Tibial nerve (tissue), 4 donors: ENCODE measurements around the gene ZFY. TPM values are rescaled to one million over a fixed set of nuclear protein-coding genes. Genes with fewer than 3 reads are reported as not detected.

Source experiments
- DNase-seq, 2 donors: peaks; one replicate each; pipeline ENCODE4 v3.0.0-alpha.2; 2019; ENCODE audit warnings: low spot score in 2 of 2
- H3K27ac ChIP-seq, 4 donors: fragments of 200-600 bp; sonication (generic) in 3 of 4; one replicate each; pipeline ENCODE4 v1.5.1; 2017 to 2019; ENCODE audit warnings: mild to moderate bottlenecking in 1 of 4
- H3K27me3 ChIP-seq, 2 donors: fragments of 200-600 bp; sonication (generic) in 1 of 2; one replicate each; pipeline versions ENCODE4 v1.5.1 to v1.6.0; 2017 to 2019
- H3K36me3 ChIP-seq, 3 donors: fragments of 200-600 bp; sonication (generic); one replicate each; pipeline ENCODE4 v1.5.1; 2018 to 2019
- H3K4me1 ChIP-seq, 4 donors: fragments of 200-600 bp; sonication (generic) in 3 of 4; one replicate each; pipeline ENCODE4 v1.5.1; 2017 to 2019
- H3K4me3 ChIP-seq, 4 donors: fragments of 200-600 bp; sonication (generic) in 3 of 4; one replicate each; pipeline ENCODE4 v1.5.1; 2017 to 2019; ENCODE audit warnings: mild to moderate bottlenecking in 1 of 4, moderate library complexity in 1 of 4
- H3K9me3 ChIP-seq, 4 donors: fragments of 200-600 bp; sonication (generic) in 3 of 4; one replicate each; pipeline ENCODE4 v1.5.1; 2017 to 2019
- EP300 ChIP-seq, 2 donors: sonication (generic); formaldehyde crosslinking; IDR thresholded peaks; one replicate each; pipeline ENCODE4 v1.6.1; 2017; ENCODE audit warnings: antibody characterized with exemption in 2 of 2, mild to moderate bottlenecking in 1 of 2
- POLR2A ChIP-seq, 2 donors: fragments of 450-650 bp; IDR thresholded peaks; one replicate each; pipeline ENCODE4 v1.6.1; 2017; ENCODE audit warnings: antibody characterized with exemption in 2 of 2, mild to moderate bottlenecking in 2 of 2, moderate library complexity in 2 of 2
- WGBS, 2 donors: methylation state at CpG; one replicate each; pipeline ENCODE4 v1.1.5; 2018; 5-methylcytosine and 5-hydroxymethylcytosine counted together
- small RNA-seq: library from RNA; depleted of rRNA; stranded (forward); fragments of <200 nt; gene quantifications from one replicate; pipeline ENCODE3, GENCODE V24; 2016
- total RNA-seq, 4 donors: library from RNA; depleted of rRNA; stranded (reverse); fragments of >200 nt; gene quantifications; one replicate each; pipeline ENCODE4 v1.1.0, GENCODE V29; 2016
- TF ChIP-seq, protein P1 (sequence below), 5 experiments: fragments of 200-600 bp in 3 of 5; fragments of 450-650 bp in 2 of 5; sonication (generic) in 3 of 5; IDR thresholded peaks; one replicate each; pipeline ENCODE4 v1.5.1; 2016 to 2019; ENCODE audit warnings: antibody characterized with exemption in 5 of 5, mild to moderate bottlenecking in 3 of 5, moderate library complexity in 2 of 5

ZFY gene
- total RNA-seq, 4 donors from 2014 or later: 0.30 to 19.2 (median 18.0) TPM; not detected in 1

- DNase-seq: no peak
- Histone ChIP-seq H3K27ac (no peak overlapping the region), H3K9me3 (no peaks in the 10 kb centered on the region), H3K4me3 (no peak overlapping the region), H3K27me3 (no peaks in the 10 kb centered on the region), H3K4me1 (no peaks in the 10 kb centered on the region), H3K36me3 (no peaks in the 10 kb centered on the region)
- TF ChIP-seq, protein P1, sequence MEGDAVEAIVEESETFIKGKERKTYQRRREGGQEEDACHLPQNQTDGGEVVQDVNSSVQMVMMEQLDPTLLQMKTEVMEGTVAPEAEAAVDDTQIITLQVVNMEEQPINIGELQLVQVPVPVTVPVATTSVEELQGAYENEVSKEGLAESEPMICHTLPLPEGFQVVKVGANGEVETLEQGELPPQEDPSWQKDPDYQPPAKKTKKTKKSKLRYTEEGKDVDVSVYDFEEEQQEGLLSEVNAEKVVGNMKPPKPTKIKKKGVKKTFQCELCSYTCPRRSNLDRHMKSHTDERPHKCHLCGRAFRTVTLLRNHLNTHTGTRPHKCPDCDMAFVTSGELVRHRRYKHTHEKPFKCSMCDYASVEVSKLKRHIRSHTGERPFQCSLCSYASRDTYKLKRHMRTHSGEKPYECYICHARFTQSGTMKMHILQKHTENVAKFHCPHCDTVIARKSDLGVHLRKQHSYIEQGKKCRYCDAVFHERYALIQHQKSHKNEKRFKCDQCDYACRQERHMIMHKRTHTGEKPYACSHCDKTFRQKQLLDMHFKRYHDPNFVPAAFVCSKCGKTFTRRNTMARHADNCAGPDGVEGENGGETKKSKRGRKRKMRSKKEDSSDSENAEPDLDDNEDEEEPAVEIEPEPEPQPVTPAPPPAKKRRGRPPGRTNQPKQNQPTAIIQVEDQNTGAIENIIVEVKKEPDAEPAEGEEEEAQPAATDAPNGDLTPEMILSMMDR (IDR thresholded peaks at IDR 0.05): no peak
- TF ChIP-seq EP300 (IDR thresholded peaks at IDR 0.05): no peak
- 19% methylated on average over 2 of the region's 2 CpGs; no CpG with 5 or more reads in 1 of the 2 donors for WGBS, 2 donors
Measured at GRCh38 chrY:3021176-3021575, 86.0 kb downstream of the ZFY start.

DNA sequence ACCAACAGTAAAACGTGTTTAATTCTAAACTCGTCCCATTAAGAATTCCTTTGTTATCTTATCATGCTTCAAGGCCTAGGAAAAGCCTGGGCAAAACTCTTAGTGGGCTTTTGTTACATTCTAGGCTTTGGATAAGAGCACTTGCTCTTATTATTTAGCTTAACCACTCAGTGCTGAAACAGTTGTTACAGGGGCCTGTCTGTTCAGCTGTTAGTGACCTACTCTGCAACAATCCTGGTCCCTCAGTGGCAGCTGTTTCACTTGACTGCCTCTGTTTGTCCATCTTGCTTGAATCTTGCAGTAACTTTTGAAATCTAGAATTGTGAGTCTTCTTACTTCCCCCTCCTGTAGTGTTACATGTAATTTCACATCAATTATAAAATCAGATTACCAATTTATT is 88.4 kb downstream of the ZFY start:
- H3K27me3 ChIP-seq: no peaks in the 10 kb centered on the region
- H3K36me3 ChIP-seq: no peaks in the 10 kb centered on the region
- TF ChIP-seq EP300 (IDR thresholded peaks at IDR 0.05): no peak
- no peak for TF ChIP-seq POLR2A (IDR thresholded peaks at IDR 0.05)
- TF ChIP-seq, protein P1 (IDR thresholded peaks at IDR 0.05): no peak
- H3K4me3 ChIP-seq: no peak overlapping the region
- H3K9me3 ChIP-seq: no peaks in the 10 kb centered on the region
- no peak for DNase-seq
- WGBS, 2 donors: no CpG with 5 or more reads among the region's 2 CpGs
- H3K4me1 ChIP-seq: no peaks in the 10 kb centered on the region
- no peak overlapping the region for H3K27ac ChIP-seq

DNA sequence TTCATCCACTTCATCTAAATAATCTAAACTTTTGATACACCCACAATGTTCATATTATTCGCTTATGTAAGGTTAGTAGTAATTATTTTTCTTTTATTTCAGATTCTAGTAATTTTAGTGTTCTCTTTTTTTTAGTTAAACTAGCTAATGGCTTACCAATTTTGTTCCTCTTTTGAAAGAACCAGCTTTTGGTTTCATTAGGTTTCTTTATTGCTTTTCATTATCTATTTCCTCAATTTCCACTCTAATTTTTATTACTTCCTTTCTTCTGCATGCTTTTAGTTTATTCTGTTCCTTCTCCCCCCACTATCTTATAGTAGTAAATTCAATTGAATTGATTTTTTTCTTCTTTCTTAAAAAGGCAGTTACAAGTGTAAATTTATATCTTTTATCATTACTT is 90.2 kb downstream of the ZFY start:
- TF ChIP-seq, protein P1 (IDR thresholded peaks at IDR 0.05): no peak
- TF ChIP-seq EP300 (IDR thresholded peaks at IDR 0.05) (no peak), POLR2A (IDR thresholded peaks at IDR 0.05) (no peak)
- Histone ChIP-seq H3K27me3 (no peaks in the 10 kb centered on the region), H3K4me3 (no peak overlapping the region), H3K9me3 (no peaks in the 10 kb centered on the region), H3K4me1 (no peaks in the 10 kb centered on the region), H3K36me3 (no peaks in the 10 kb centered on the region), H3K27ac (no peak overlapping the region)
- 83% methylated on average over 1 of the region's 1 CpG; no CpG with 5 or more reads in 1 of the 2 donors for WGBS, 2 donors
- DNase-seq: no peak

Small RNA genes lying within 50 kb of the gene (small RNA-seq; reads per million reads assigned to genes)
- not detected for gene EEF1A1P41

Other genes with a start within 250 kb of the ZFY start
- gene SRY, start 147.7 kb upstream of the ZFY start, total RNA-seq: not detected
- gene RPS4Y1, start 93.8 kb upstream of the ZFY start, total RNA-seq: 100 to 1,000 TPM in 2 of 4 donors, under 1 TPM in 1, not detected in 1; 0.90 to 247 (median 214) TPM